Measurements from ENCODE around the gene DOHH.
A peak's percentile ranks its signal among the peaks of the same experiment; 100 is the strongest.

The DOHH gene, protein sequence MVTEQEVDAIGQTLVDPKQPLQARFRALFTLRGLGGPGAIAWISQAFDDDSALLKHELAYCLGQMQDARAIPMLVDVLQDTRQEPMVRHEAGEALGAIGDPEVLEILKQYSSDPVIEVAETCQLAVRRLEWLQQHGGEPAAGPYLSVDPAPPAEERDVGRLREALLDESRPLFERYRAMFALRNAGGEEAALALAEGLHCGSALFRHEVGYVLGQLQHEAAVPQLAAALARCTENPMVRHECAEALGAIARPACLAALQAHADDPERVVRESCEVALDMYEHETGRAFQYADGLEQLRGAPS

DNA sequence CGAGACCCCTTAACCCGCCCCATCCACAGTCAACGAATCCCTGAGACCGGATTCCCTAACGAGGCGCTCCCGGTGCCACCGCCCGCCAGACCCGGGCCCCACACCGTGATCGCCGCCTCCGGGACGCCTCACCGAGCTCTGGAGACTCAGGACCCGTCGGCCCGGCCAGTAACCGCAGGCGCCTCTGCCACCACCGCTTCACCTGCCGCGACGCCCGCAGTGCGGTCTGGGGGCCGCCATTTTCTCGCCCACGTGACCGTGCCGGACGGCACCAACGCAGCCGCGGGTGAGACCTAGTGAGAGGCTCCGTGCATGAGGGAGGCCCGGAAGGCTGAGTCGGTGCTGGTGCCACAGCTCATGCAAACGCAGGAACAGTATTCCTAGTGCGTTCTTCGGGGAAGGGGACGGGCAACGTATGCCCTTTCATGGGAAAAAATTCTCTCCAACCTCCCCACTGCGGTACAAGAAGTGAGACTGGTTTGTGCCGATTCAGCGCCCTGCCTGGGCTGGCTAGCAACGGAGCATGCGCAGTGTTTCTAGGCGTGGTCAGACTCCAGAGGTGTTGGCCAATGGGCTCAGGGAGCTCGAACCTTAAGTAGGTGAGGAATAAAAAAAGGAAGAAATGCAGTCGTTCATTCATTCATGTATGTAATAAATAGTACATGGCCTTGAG is at the start of gene DOHH:
DOHH (minus strand) TSS at position 246 of the 673 bp plus-strand sequence. CDS start 3,860 bp downstream, outside the sequence.
- peak; percentile 99 for DNase-seq (ENCODE audit: low read depth, low spot score)

DNA sequence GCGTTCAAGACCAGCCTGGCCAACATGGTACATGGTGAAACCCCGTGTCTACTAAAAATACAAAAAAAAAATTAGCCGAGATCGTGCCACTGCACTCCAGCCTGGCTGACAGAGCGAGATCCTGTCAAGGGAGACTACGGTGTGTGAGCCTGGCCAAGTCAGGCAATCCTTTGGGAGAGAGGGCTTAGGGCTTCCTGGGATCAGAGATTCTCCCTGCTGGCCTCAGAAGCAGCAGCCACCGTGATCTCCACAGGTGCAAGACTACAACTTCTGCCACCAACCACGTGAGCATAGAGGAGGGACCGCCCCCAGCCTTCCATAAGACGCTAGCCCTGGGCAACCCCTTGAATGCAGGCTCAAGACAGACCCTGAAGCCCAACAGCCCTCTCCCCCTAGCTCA is 49.3 kb upstream of the DOHH start:
- DNase-seq (ENCODE audit: low read depth, low spot score), result no peak

DNA sequence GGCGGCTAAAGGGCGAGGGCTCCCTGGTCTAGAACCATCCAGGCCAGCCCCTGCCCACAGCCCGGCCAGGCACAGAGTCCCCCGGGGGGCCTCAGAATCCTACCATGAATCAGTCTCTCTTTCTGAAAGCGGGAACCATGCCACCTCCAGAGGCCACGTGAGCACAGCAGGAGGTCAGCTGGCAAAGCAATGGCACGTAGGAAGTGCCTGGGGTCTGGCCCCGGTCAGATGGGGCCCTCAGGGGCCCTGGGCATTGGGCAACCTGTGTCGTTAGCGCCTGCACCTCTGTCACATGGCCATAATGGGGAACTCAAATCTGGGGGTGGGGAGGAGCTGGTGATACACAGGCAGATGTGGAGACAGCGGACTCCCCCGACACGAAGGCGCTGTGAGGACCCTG is 48.1 kb upstream of the DOHH start:
- peak; percentile 46 for DNase-seq (ENCODE audit: low read depth, low spot score)

DNA sequence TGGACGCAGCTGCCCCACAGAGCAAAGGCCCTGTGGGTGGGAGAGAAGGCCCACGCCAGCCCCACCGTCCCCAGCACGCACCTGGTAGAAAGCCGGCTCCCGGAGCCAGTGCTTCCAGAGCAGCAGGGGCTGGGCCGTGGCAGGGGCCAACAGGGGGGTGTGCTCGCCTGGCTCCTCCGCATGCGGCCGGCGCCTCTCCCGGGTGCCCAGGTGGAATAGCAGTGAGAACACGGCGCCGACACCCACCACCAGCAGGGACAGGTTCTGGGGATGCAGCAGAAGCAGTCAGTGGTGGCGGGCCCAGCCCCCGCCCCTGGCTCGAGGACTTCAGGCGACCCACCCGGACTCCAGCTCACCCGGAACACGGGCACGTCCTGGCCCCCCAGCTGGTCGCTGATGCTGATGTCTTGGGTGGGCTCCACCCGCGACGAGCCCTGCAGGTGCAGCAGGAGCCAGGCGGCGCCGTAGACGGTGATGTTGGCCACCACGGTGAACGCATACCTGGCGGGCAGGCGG is 47.4 kb upstream of the DOHH start:
- no peak for DNase-seq (ENCODE audit: low read depth, low spot score)

DNA sequence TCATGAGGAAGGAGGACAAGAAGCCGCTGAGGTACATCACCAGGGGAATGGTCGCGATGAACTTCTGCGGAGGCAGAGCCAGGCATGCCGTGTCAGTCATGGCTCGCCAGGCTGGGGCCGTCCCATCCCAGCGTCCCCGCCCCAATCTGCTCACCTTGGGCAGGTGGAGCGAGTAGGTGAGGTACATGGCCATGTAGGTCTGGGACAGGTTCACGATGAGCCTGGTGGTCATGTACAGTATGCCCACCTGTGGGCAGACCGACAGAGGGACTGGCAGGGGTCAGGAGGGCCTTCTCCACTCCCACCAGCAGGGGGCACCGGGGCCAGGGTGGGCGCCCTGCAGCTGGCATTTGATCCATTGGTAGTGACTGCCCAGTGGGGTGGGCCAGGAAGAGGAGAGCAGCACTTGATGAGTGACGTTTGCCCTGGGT is 46.8 kb upstream of the DOHH start:
- DNase-seq (ENCODE audit: low read depth, low spot score), result no peak

DNA sequence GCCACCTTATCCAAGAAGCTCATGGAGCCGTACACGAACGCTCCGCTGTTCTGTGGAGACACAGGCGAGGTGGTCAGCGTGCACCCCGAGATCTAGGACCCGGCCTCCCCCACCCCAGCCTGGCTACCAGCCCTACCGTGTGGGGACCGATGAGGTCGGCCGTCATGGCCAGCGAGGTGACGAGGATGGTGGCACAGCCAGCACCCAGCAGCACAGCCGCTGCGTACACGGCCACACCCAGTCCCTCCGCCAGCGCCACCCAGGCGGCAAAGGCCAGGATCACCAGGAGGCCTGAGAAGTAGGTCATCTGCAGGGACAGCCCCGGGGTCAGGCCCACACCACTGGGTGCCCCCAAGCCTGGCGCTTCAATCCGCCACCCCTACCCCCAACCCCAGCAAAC is 45.6 kb upstream of the DOHH start:
- no peak for DNase-seq (ENCODE audit: low read depth, low spot score)

DNA sequence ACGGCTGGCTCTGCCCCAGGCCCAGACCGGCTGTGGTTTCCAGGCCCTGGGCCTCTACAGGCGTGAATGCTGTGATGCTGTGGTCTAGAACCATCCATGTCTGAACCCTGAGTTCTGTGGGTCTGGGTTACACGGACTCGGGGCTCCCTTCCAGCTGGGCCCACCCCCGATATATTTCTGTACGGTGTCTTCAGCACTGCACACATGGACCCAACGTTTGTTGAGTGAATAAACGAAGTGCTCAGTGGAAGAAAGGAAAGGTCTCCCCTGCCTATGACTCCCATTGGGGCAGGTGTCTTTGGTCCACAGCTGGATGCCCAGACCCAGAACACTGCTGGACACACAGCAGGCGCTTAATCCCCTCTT is 45.2 kb upstream of the DOHH start:
- DNase-seq (ENCODE audit: low read depth, low spot score), result no peak

DNA sequence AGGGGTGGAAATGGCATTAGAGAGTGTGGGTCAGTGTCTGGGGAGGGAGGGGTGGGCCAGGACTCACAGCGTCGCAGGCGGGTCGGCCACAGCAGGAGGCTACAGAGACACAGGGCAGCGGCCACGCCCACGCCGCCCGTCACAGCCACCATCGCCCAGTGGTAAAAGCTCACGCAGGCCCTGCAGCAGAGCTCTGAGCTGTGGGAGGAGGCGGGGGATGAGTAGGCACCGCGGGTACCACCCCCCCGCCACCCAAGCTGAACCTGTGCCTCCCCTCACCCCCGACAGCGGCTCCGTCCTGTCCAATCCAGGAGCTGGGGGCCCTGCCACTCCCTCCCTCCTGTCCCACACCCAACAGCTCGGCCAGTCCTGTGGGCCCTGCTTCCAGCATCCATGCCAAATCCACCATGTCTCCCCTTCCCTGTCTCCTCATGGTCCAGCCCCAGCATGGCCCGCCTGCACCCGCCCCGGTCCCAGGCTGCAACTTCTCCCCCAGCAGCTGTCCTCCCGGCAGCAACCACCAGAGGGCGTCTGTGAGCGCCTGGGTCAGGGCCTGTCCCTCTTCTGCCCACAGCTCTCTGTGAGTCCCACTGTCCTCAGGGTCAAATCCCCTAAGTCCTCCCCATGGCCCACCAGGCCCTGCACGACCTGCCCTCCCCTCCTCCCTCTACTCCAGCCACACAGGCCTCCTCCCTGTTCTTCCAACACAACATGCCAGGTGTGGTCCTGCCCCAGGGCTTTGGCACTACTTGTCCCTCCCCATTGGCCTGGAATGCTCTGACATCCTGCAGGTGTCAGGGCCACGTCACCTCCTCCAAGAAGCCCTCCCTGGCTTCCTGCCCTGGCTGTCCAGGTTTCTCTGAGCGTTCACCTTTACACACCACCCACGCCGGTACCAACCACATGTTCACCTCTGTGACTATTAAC is 44.5 kb upstream of the DOHH start:
- peak; percentile 74 for DNase-seq (ENCODE audit: low read depth, low spot score)

DNA sequence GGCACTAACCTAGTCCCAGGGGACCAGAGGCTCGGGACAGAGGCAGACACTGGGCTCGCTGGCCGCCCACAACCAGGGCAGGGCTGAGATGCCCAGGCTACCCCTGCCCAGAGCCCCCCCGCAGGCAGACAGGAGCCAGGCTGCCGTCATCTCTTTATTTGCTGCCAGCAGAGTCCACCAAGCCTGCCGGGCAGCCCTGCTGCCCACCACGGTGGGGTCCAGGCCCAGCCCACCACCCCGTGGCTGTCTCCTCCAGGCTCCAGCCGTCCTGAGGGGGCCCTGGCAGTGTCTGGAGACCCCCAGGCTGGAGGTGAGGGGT is 43.5 kb upstream of the DOHH start:
- no peak for DNase-seq (ENCODE audit: low read depth, low spot score)

DNA sequence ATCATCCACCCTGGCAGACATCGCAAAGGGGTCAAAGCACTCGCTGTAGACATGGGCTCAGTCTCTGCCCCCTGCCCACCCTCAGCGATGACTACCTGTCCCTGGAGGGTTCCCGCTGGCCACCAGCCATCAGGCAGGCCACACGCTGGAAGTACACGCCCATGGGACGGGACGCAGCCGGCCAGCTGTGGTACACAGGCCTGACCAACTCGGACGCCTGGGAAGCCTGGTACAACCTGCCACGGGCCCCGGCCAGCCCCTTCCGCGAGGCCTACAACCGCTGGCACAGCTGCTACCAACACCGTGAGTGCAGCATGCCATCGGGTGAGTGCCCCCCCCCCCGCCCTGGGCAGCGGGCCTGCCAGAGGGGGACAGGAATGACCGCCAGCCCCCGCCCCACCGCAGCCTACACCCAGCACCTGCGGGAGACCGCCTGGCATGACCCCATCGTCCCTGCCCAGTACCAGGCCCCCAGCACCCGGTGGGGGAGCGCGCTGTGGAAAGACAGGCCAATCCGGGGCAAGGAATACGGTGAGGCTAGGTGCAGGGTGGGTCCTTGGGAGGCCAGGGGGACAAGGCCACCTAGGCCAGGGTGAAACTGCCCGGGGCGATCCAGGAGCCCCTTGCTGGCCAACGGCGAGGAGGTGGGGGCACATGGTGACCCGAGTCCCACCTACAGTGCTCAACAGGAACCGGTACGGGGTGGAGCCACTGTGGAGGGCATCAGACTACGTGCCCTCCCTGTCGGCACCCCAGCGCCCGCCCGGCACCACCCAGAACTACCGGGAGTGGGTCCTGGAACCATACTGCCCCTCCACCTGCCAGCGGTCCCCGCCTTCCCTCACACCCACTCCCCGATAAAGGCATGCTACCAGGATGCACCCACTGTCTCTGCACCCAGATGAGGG is 42.9 kb upstream of the DOHH start:
- no peak for DNase-seq (ENCODE audit: low read depth, low spot score)

DNA sequence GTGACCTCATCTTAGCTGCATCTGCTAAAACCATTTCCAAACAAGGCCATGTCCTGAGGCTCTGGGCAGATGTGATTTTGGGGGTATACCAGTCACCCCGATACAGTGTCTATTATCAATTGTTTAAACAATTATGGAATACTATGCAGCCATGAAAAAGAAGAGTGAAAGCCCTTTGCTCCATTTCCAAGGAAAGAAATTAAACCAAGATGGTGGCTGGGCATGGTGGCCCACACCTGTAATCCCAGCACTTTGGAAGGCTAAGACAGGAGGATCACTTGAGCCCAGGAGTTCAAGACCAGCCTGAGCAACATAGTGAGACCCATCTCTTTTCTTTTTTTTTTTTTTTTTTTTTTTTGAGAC is 39.3 kb upstream of the DOHH start:
- DNase-seq (ENCODE audit: low read depth, low spot score), result no peak

DNA sequence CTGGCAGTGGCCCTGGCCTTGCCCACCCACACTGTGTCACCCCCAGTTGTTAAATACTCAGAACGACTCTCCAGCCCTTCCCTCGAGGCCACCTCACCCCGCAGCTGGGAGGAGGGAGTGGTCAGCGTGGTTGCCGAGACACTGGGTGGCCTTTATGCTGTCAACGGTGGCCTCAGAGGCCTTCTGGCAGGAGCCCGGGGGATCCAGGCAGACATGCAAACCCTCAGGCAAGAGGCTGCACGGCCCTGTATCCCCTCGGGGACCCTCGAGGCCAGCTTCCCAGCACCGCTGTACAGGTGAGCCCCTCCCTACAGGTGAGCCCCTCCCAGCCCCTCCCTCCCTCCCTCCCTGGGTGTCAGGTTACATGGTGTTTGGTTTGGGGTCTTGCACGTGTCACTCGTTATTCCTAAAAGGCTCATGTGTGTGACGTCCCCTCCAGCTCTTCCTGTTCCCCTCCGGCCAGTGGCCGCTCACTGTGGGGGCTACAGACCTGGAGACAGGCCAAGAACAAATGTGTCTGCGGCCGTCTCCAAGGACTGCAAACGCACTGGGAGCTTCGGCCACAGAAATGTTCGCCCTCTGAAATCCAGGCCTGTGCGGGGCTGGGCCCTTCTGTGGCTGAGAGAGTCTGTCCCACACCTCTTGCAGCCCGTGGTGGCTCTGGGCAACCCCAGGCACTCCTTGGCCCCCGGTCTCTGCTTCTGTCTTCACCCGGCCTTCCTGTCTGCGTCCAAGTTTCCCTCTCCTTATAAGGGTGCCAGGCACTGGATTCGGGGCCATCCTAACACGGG is 38.7 kb upstream of the DOHH start, which contains the start of gene TEKTIP1:
TEKTIP1 (plus strand) TSS at position 210 of the 791 bp plus-strand sequence; CDS start at position 214, 4 bp downstream.
- DNase-seq (ENCODE audit: low read depth, low spot score), result no peak

DNA sequence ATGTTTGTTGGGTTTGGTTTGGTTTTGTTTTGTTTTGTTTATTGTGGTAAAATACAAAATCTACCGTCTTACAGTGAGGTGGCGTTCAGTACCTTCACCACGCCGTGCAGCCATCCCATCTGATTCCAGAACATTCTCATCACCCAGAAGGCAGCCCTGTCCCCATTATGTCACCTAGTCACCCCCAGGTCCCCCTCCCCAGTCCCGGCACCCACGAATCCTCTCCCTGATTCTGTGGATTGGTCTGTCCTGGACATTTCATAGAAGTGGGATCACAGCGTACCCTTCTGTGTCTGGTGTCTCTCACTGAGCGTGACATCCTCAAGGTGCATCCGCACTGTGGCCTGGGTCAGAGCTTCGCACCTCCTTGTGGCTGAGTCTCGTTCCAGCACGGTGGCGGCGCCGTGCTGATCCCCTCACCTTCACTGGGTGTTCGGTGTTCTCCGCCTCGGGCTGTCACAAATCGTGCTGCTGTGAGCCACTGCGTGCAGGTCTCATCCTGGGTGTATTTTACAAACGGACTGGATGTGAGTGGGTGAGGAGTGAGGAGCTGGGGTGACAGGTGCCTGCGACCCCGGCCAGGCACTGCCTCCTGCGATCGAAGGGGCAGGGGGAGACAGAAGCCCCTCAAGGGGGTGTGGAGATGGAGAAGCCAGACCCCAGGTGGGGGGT is 37.9 kb upstream of the DOHH start:
- DNase-seq (ENCODE audit: low read depth, low spot score), result no peak

DNA sequence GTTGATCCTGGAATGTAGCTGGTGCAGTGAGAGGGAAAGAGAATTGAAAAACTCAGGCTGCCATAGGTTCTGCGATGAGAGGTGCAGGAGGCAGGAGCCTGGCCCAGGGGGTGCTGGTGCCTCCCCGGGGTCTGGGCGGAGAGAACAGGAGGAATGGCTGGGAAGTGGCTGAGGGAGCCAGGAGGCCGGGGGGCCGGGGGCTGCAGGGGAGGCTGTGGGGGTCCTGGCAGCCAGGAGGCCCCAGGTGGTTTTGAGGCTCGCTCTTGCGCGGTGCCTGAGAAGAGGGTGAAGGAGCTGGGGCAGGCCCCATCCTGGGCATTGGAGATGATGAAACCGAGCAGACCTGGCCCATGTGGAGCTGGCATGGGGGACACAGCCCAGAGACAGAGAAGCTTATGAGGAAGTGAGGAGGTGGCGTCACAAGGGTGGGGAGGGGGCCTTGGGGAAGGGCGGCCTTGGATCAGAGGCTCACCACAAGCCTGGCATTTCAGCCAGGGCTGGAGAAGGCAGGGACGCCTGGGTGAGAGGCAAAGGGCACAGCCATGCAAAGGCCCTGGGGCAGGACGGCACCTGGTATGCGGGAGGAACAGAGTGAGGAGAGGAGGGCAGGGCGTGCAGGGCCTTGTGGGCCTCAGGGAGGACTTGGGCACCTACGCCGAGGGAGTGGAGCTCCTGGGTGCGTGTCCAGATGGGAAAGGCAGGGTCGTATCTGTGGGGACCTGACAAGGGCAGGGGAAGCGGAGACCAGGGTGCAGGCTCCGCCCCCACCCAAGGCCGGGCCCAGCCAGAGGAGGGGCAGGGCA is 37.2 kb upstream of the DOHH start:
- DNase-seq (ENCODE audit: low read depth, low spot score), result no peak

DNA sequence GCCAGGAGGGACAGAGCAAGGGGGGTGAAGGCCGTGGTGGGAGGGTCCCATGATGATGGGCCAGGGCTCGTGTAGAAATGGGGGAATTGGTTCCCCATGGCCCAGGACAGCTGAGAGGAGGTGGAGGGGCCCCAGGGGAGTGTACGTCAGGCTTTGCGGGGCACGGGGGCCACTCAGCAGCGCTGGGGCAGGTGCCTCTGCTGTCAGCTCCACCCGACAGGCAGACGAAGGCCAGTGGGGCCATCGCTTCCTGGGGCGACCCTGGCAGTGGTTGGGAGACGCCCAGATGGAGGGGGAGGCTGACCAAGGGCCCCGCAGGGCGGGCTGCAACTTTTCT is 36.6 kb upstream of the DOHH start:
- DNase-seq (ENCODE audit: low read depth, low spot score), result no peak

DNA sequence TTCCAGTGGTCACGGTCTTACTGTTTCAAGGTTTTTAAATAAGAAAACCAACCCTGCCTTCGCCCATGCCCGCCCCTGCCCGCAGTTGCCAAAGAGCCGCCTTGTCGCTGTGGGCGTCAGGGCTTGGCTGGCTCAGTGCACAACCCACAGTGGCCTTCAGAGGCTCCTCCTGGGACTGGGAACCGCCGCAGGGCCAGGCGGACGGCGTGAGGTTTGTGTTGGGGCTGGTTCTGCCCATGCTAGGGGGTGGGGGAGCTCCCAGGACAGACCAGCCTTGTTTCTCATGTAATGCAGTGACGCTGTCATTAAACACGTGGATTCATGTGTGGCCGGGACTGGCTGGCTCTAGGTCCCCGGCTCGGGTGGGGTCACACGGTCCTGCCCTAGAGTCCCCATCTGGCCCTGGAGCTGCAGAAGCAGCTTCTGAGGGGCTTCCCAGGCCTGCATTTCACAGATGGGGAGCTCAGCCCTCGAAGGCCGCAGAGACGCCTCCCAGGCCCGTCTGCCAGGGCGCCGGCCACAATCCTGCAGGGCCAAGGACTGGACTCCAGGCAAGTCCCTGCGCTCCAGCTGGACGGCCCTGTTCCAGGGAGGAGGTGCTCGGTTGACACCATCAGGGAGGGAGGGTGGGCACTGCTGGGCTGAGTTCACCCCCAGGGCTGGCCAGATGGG is 36.1 kb upstream of the DOHH start:
- no peak for DNase-seq (ENCODE audit: low read depth, low spot score)

DNA sequence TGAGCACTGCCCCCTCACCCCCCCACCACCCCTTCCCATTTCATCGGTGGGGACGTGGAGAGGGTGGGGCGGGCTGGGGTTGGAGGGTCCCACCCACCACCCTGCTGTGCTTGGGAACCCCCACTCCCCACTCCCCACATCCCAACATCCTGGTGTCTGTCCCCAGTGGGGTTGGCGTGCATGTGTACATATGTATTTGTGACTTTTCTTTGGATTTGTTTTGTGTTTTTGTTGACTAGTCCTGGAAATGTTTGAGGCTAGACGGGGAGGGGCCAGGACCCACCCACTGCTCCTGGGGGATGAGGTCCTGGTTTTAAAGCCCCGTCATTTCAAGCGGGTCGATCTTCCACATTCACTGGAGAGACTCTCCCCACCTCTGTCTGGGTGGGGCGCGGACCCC is 35.5 kb upstream of the DOHH start:
- DNase-seq (ENCODE audit: low read depth, low spot score), result no peak

DNA sequence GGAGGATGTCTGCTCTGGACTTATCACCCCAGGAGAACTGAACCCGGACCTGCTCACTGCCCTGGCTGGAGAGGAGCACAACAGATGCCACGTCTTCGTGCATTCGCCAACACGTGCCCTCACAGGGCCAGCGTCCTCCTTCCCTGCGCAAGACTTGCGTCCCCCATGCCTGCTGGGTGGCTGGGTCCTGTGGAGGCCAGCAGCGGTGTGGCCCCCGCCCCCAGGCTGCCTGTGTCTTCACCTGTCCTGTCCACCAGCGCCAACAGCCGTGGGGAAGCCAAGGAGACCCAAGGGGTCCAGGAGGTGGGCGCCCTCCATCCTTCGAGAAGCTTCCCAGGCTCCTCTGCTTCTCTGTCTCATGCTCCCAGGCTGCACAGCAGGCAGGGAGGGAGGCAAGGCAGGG is 35.1 kb upstream of the DOHH start:
- no peak for DNase-seq (ENCODE audit: low read depth, low spot score)

DNA sequence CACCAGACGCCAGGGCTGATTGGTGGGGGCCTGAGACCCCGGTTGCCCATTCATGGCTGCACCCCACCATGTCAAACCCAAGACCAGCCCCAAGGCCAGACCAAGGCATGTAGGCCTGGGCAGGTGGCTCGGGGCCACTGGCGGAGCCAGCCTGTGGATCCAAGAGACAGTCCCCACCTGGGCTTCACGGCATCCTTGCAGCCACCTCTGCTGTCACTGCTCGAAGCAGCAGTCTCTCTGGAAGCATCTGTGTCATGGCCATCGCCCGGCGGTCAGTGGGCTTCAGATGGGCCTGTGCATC is 34.7 kb upstream of the DOHH start:
- no peak for DNase-seq (ENCODE audit: low read depth, low spot score)
